Measurements from ENCODE around the gene CACNA1F. TPM values are rescaled to one million over a fixed set of nuclear protein-coding genes. Genes with fewer than 3 reads are reported as not detected.

Gene CACNA1F
- total RNA-seq, 1 experiment from 2014 or later = not detected

GRCh38 chrX:49256268-49256995 lies 23.3 kb upstream of the CACNA1F start:
- CTCF ChIA-PET = no interaction called here
- no peaks in the 10 kb centered on the region for H3K4me1 ChIP-seq (ENCODE audit: control insufficient read depth, insufficient read depth, low read length)
- POLR2A ChIA-PET = interaction anchor here (0.7 kb wide), 1 partner anchor 298 kb away, joined by 3 read pairs; no protein-coding TSS in a partner anchor
- no peak for ATAC-seq
- no peak overlapping the region for H3K27ac ChIP-seq (ENCODE audit: low read length)
- BruUV-seq (replicated peaks) = no TSS peak
- intact Hi-C loops (cut with micrococcal nuclease; ENCODE audit: unreplicated experiment) = no loop called here
- in situ Hi-C loops (cut with HindIII; ENCODE audit: low pct_unique_long_range_greater_than_20kb, low sequenced_read_pairs) = no loop called here
- H3K4me3 ChIP-seq (ENCODE audit: low read depth in 2 of 2, low read length in 2 of 2) = no peak overlapping the region
- TF ChIP-seq CTCF (IDR thresholded peaks at IDR 0.05) = no peak
- TF ChIP-seq POLR2AphosphoS5 (IDR thresholded peaks at IDR 0.05; ENCODE audit: low read depth, low read length) = no peak
- no peak for TF ChIP-seq SIN3A (IDR thresholded peaks at IDR 0.05; ENCODE audit: borderline replicate concordance, insufficient read depth, low read depth, low read length)
- TF ChIP-seq, protein P1, sequence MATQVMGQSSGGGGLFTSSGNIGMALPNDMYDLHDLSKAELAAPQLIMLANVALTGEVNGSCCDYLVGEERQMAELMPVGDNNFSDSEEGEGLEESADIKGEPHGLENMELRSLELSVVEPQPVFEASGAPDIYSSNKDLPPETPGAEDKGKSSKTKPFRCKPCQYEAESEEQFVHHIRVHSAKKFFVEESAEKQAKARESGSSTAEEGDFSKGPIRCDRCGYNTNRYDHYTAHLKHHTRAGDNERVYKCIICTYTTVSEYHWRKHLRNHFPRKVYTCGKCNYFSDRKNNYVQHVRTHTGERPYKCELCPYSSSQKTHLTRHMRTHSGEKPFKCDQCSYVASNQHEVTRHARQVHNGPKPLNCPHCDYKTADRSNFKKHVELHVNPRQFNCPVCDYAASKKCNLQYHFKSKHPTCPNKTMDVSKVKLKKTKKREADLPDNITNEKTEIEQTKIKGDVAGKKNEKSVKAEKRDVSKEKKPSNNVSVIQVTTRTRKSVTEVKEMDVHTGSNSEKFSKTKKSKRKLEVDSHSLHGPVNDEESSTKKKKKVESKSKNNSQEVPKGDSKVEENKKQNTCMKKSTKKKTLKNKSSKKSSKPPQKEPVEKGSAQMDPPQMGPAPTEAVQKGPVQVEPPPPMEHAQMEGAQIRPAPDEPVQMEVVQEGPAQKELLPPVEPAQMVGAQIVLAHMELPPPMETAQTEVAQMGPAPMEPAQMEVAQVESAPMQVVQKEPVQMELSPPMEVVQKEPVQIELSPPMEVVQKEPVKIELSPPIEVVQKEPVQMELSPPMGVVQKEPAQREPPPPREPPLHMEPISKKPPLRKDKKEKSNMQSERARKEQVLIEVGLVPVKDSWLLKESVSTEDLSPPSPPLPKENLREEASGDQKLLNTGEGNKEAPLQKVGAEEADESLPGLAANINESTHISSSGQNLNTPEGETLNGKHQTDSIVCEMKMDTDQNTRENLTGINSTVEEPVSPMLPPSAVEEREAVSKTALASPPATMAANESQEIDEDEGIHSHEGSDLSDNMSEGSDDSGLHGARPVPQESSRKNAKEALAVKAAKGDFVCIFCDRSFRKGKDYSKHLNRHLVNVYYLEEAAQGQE (IDR thresholded peaks at IDR 0.05; ENCODE audit: insufficient read depth in 1 of 2, low read depth in 2 of 2, low read length in 1 of 2) = no peak
- no peak for TF ChIP-seq TCF7L2 (IDR thresholded peaks at IDR 0.05; ENCODE audit: low read depth, low read length)
- H3K9me3 ChIP-seq (ENCODE audit: control insufficient read depth, insufficient read depth, low read depth, low read length) = no peaks in the 10 kb centered on the region
- H3K36me3 ChIP-seq (ENCODE audit: control insufficient read depth, insufficient read depth, low read length) = no peaks in the 10 kb centered on the region
- no peaks in the 10 kb centered on the region for H3K27me3 ChIP-seq (ENCODE audit: control insufficient read depth, insufficient read depth, low read length)
- no peak for DNase-seq (ENCODE audit: low read depth, low spot score)

DNA sequence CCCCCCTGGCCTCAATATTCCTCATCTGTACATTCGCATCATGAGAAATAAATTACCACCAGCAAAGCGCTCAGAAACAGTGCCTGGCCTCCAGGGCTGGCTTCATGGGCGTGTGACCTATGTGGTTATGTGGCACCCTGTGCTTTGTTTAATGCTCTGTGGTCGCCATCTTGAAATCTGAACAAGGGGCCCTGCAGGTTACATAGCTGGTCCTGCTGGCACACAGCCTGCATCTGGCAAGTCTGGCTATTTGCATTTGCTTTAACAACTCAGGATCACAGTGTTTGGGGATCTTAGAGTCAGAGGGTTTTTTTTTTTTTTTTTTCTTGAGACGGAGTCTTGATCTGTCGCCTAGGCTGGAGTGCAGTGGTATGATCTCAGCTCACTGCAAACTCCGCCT lies 21.5 kb upstream of the CACNA1F start:
- no peaks in the 10 kb centered on the region for H3K4me1 ChIP-seq (ENCODE audit: control insufficient read depth, insufficient read depth, low read length)
- H3K36me3 ChIP-seq (ENCODE audit: control insufficient read depth, insufficient read depth, low read length) = no peaks in the 10 kb centered on the region
- CTCF ChIA-PET = no interaction called here
- TF ChIP-seq POLR2AphosphoS5 (IDR thresholded peaks at IDR 0.05; ENCODE audit: low read depth, low read length) = no peak
- TF ChIP-seq CTCF (IDR thresholded peaks at IDR 0.05) = no peak
- no peak for TF ChIP-seq TCF7L2 (IDR thresholded peaks at IDR 0.05; ENCODE audit: low read depth, low read length)
- TF ChIP-seq, protein P1 (IDR thresholded peaks at IDR 0.05; ENCODE audit: insufficient read depth in 1 of 2, low read depth in 2 of 2, low read length in 1 of 2) = no peak
- TF ChIP-seq SIN3A (IDR thresholded peaks at IDR 0.05; ENCODE audit: borderline replicate concordance, insufficient read depth, low read depth, low read length) = no peak
- no peak overlapping the region for H3K27ac ChIP-seq (ENCODE audit: low read length)
- no peaks in the 10 kb centered on the region for H3K27me3 ChIP-seq (ENCODE audit: control insufficient read depth, insufficient read depth, low read length)
- POLR2A ChIA-PET = no interaction called here
- no TSS peak for BruUV-seq (replicated peaks)
- no peak overlapping the region for H3K4me3 ChIP-seq (ENCODE audit: low read depth in 2 of 2, low read length in 2 of 2)
- intact Hi-C loops (cut with micrococcal nuclease; ENCODE audit: unreplicated experiment) = no loop called here
- no peaks in the 10 kb centered on the region for H3K9me3 ChIP-seq (ENCODE audit: control insufficient read depth, insufficient read depth, low read depth, low read length)
- DNase-seq (ENCODE audit: low read depth, low spot score) = no peak
- in situ Hi-C loops (cut with HindIII; ENCODE audit: low pct_unique_long_range_greater_than_20kb, low sequenced_read_pairs) = no loop called here
- no peak for ATAC-seq
